Activated CD4-positive, alpha-beta T cell treated with anti-CD3 and anti-CD28 coated beads for 24 hours (primary cell): ENCODE results near the gene HDAC7.
"Not testable (repeated sequence)": the region's sequence is repeated elsewhere in the genome, so short reads cannot be mapped to it uniquely, and the experiment has no call there.

Source experiments
- DNase-seq, 2 donors: peaks; one replicate each; pipeline ENCODE4 v3.0.0-alpha.2; 2020; ENCODE audit warnings: low read depth in 2 of 2

Gene HDAC7

DNA sequence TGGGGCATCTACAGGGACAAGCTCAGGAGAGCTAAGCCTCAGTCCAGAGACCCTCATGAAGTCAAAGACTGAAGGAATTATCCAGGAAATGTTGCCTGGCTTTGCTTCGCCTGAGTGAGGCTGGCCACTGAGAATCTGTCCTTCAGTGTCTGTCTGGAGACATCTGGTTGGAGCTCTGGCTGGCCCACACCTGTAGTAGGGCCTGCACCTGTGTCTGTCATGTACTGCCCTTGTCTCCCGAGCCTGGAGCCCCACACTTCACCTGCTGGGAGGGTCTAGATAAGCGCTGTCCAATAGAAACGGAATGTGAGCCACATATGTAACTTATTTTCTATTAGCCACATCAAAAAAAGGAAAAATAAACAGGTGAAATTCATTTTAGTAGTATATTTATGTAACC lies 9.9 kb upstream of the HDAC7 start:
- no peak for DNase-seq

DNA sequence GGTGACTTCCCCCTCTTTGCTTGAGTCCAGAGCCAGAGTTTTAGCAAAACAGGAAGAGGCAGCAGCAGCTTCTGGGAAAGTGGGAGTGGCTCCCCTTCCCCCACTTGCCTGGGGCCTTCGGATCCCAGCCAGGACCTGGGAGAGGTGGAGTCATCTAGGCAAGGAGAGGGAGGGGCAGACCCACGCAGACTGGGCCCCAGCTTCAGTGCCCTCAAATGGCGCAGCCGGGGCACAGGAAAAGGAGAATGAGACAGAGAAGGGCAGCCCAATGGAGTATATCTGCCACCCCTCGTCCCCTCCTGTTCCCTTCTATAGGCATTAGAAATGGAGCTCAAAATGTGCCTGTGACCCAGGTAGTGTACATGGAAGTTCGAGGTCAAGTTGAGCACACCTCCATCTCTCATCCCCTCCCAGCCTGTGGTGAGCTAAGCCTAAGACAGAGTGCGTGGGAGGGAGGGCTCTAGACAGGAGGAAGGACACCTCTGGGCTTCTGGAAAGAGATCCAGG lies 9.3 kb upstream of the HDAC7 start:
- DNase-seq, result no peak

DNA sequence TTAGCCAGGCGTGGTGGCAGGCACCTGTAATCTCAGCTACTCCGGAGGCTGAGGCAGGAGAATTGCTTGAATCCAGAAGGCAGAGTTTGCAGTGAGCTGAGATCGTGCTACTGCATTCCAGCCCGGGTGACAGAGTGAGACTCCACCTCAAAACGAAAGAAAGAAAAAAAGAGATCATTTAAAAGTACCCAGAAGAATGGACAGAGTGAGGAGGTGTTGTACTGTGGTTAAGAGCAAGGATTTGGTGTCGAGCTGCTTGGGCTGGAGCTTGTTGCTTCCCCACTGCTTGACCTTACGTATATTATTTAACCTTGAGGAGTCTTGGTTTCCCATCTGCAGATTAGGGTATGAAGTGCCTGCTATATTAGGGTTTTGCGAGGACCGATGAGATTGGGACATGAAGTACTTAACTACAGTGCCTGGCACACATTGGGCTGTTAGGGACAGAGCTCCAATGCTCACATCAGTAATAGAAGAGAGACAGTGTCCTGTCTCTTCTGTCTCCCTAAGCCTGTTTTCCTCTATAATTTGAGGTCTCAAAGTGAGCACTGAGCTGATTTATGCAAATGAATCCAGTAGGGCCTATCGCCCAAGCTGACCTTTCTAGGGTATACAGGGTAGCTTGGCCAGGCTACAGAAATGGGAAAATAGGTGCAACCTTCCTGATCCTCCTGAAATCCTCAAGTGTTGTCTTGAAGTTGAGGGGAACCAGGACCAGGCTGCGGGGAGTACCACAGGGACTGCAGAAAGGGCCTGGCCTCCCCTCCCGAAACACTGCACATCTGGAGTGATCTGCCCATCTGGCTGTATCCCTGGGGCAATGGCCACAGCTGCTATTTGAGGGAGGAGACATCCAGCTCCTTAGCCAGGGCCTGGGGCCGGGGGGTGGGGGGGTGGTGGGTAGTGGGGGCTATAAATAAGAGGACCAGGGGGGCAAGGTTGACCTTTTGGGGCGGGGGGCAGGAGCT lies 8.6 kb upstream of the HDAC7 start:
- DNase-seq, result no peak

DNA sequence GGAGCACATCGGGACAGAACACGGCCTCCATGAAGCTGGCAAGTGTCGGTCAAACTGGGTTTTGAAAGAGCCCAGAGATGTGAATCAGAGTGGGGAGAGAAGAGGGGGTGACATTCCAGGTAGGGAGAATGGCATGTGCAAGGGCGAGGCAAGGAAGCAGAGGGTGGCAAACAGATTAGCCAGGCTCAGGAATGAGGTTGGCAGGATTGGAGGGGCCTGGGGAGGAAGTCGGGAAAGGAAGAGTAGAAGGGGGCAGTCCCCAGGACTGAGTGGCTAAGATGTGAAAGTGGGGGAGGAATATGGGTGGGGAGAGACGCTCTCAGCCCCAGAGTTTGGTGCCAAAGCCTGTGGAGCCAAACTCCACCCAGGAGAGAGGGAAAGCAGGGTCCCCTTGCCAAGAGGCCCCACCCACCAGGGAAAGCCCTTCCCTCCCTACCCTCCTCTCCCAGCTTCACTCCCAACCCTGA lies 5.5 kb upstream of the HDAC7 start:
- no peak for DNase-seq

DNA sequence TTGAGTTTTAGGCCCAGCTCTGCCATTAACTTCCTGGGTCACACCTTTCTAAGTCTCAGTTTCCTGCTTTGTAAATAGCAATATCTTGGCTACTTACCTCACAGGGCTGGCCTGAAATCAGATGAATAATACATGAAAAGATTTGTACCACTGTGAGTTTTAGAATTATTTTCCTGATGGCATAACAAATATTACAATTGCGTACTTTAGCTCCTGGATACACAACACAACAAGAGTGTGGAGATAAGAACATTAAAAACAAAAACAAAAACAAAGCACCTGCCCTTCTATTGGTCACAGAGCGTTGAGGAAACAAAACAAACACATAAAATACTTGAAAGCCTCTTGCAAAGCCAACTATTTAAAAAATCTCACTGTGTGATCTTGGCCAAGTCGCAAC lies 4.9 kb upstream of the HDAC7 start:
- DNase-seq, result no peak

DNA sequence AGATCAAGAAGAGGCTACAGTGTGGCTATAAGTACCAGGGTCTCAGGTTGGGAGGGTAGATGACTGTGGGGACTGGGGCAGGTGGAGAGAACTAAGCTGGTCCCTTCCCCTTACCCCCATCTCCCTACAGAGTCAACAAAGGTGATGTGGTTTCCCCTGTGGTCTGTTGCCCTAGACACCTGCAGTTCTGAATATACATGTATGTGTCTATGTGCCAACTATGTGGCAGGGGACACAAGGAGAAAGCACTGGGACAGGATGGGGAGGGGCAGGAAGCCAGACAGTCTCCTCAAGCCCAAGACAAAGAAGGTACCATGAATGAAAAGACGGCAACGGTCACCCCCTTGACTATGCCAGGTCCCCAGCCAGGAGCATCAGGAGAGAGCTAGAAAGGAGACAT lies 4.5 kb upstream of the HDAC7 start:
- no peak for DNase-seq

DNA sequence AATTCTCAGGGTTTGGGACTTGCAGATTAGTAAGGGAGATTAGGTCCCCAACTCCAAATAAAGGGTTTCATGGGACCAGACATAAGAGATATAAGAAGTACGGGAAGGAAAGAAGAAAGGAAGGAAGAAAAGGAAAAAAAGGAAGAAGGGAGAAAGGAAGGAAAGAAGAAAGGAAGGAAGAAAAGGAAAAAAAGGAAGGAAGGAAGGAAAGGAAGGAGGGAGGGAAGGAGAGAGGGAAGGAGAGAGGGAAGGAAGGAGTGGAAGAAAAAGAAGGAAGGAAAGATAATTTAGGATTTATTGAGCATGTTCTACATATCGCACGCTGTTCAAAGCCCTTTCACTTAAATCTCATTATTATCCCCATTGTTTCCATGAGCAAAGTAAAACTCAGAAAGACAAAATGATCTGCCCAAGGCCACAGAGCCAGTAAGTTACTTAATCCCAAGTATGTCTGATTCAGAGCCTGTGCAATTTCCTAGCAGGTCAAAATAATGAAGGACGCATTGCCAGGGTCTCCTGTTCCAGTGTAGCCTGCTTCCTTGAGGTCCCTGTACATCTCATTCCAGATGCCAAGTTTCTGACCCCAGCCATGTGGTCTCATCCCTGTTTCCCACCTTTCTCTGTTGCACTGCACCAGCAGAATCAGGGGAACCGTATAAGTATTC lies 3.9 kb upstream of the HDAC7 start:
- no peak for DNase-seq

DNA sequence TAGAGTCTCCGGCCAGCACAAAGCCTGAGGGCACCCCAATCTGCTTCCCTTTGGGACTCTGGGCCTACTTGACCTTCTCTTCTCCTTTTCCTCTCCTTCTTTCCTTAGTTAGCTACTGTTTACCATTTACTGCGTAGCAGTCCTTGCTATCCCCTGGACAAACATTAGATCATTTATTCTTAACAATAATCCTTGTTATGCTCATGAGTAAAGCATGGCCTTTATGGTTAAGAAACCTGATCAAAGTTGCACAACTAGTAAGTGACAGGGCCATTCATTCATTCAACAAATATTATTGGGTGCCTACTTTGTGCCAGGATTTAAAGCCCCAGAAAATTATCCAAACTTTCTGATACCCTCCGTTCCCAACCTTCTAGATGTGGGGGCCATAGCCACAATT lies 3.2 kb upstream of the HDAC7 start:
- no peak for DNase-seq

DNA sequence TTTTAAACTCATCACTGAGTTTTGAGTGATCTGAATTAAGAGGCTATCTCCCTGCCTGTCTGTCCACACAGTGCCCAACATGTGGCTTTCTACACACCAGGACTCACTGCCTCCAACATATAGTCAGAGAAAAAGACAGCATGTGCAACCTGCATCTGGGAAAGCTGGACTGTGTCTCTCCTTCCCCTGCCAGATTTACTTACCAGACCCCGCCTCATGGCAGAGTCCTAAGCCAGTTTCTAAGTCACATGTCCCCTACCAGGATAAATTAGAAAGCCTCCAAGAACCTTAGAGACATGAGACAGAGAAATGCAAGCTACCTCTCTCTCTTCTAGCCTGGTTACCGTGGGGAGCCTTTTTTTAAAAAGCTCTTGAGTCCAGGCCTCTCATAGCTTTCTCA lies 2.7 kb upstream of the HDAC7 start:
- DNase-seq, result no peak

DNA sequence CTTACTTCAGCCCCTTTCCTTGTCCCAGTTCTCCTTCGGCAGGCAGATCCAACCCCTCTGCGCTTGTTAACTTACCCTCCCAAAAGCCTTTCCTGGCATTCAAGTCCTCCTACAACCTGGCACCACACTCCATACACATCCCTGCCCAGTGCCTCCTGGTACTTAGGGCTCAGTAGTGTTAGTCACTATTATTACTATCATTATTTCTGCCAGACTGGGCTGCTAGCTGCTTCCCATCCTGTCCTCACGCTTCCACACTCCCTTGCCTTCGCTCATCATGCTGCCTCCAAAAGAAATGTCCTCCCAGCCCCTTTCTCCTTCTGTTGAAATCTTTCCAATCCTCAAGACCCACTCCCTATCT lies 1.6 kb upstream of the HDAC7 start:
- no peak for DNase-seq

DNA sequence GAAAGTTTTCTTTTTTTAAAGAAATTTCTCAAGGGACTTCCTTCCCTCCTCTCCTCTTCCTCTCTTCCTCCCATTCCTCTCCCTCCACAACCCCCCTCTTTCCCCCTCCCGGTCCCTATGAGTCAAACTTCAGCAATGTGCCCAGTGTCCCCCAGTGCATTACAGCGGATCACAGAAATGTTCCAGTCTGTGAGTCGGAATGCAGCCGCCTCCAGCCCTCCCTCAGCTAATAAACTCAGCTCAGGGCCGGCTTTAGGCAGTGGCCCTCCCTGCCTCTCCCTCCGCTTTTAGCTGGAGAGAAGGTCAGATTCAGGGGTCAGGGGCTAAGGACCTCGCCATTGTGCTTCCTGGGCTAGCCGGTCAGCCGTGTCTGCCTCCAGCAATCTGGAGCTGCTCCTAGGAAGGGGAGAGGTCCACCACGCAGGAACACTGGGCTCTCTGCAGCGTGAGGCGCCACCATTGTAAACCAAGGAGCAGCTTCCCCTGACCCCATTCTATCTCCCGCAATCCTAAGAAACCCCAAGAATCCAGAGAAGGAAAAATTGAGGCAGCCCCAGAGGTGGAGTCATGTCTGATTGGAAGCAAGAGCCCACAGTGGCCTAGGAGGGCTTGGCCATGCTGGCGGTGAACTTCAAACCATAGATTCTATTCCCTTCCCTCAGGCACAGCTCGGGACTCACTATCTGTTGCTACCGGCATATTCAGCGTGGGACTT lies 1.1 kb upstream of the HDAC7 start:
- DNase-seq, result no peak

DNA sequence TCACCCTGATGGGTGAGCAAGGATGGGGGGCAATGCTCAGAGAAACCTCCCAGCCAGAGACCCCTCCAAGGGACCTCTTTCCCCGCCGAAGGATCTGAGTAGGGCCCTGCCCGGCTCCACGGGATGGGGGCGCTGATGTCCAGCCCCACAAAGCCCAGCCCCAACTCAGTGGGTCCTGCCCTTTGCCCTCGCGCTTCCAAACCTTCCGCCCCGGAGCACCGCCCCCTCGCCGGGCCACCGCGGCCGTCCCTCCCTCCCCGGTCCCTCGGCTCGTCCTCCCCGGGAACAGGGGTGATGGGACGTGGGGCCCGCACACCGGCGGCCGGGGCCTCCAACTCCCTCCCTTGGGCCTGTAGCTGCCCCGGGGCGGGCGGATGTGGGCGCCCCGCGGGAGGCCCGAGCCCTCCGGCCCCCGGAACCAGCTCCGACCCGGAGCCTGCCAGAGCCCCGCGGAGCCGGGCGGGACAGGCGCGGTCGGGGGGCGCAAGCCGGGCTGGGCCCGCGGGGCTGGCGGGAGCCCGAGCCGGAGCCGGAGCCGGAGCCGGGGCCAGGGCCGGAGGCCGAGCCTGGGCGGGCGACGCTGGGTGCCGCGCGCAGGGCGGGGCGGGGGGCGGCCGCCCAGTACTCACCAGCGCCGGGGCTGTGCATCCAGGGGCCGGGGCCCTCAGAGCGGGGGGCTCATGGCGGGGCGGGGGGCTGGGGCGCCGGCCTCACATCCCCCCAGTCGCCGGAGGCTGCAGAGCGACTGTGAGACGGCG lies 386 bp downstream of the HDAC7 start:
- peak in 1 of 2 donors; percentile 45 for DNase-seq

DNA sequence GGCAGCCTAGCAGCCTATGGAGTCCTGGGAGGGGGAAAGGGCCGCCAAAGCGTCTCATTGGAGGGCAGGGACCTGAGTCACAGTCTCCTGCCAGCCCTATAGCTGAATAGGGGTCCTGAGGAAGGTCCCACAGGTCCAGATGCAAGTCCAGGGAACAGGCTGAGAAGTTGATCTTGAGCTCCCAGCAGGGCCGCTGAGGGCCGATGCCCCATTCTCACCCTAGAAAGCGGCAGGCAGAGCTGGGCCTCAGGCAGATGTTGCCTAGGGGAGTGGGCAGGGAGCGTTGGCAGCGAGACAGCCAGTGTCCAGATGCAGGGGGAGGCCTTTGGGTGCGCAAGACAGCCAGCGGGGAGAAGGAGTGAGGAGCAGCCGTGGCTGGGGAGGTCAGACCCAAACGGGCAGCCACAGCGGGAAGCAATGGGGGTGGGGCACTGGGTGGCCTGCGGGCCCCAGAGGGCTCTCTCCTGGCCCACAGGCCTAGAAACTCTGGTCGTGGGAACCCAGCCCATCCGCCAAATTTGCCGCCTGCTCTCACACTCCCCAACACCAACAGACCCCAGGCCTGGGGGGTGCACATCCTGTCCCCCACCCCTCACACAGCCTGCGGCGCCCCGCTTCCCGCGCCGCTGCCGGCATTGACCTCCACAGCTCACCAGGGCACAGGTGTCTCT lies 1.1 kb downstream of the HDAC7 start:
- DNase-seq, result no peak

DNA sequence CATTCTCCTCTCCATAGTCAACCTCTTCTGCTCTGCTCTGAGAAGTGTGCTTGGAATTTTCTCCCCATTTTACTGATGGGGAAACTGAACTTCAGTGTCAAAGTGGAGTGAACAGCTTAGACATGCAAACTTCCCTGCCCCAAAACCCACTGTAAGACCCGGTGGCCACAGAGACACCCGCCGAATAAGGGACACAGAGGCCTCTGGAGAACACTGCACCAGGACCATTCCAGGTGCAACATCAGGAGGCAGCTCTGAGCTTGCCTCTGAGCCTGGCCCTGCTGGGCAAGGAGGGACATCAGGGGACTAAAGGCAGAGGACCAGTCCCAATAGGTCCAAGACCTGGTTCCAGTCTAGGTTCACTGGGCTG lies 1.7 kb downstream of the HDAC7 start:
- DNase-seq, result no peak

DNA sequence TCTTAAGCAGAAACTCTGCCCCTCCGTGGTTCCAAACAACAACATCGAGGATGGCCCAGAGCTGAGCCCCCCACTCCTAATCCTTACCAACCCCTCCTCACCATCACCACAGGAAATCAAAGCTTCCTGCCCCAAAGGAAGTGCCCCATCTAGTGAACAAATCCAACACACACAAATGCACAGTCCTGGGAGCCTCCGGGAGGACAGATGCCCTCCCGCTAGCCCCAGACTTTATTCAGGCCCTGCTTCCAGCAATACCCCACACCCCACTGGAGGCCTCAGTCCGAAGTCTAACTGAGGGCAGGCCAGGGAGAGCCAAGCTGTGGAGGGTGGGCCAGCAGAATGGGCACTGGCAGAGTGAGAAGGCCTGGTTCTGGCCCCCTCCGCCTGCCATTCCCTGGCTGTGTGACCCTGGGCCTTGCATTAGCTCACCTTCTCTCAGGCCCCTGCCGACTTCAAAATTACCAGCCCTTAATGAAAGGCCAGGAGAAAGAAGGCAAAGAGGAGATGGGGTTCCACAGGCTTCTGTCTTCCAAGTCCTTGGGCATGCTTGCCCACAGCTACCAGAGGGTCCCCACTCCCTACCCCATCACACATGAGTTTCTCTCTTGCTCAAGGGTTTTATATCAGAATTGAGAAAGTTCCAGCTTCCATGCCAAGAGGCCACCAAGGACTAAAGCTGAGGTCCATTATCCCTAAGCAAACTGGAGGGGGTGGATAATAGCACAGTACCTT lies 2.3 kb downstream of the HDAC7 start:
- DNase-seq, result no peak

DNA sequence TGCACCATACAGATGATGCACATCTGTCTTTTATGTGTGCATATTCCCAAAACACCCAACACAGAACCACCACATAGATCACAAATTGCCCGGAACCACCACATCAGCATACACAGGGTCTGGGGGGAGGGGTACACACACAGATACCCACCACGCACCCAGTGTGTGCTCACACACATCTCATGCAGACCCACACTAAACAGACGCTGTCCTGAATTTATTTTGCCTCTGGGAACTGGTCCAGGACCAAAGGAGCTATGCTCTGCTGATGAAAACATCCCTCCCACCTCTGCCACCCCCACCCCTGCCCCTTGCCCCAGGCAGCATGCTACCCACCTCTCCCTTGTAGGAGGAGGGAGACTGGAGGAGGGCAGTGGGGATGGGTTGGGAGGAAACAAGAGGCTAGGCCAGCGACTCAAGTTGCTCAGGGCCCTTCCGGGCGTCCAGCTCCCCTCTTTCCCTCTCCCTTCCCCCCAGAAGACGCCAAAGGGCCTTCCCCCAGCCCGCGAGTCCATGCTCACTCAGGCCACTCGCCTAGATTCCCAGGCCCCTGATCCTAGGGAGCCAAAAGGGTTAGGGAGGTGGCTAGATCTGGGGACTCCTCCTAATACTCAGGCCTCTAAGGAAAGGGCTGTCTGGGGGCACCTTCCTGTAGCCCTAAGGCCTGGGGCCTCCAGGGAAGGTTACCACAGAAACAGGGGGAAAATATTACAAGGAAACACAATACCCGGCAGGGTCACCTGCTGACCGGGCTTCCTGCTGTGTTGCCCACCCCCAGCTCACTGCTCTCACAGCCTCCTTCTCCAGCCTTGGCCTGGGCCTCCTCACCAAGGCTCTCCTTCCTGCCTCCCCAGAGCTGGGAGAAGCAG lies 3.1 kb downstream of the HDAC7 start:
- no peak for DNase-seq

DNA sequence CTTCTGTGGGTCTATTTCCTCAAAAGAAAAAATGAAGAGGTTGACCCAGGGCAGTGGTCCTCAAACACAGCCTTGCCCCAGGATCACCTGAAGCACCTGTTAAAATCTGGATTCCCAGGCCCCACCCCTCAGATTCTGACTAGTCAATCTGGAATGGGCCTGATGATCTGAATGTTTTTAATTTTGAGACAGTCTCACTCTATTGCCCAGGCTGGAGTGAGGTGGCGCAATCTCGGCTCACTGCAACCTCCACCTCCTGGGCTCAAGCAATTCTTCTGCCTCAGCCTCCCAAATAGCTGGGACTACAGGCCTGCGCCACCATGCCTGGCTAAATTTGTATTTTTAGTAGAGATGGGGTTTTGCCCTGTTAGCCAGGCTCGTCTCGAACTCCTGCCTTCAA lies 4.3 kb downstream of the HDAC7 start:
- DNase-seq, result not testable (repeated sequence)

DNA sequence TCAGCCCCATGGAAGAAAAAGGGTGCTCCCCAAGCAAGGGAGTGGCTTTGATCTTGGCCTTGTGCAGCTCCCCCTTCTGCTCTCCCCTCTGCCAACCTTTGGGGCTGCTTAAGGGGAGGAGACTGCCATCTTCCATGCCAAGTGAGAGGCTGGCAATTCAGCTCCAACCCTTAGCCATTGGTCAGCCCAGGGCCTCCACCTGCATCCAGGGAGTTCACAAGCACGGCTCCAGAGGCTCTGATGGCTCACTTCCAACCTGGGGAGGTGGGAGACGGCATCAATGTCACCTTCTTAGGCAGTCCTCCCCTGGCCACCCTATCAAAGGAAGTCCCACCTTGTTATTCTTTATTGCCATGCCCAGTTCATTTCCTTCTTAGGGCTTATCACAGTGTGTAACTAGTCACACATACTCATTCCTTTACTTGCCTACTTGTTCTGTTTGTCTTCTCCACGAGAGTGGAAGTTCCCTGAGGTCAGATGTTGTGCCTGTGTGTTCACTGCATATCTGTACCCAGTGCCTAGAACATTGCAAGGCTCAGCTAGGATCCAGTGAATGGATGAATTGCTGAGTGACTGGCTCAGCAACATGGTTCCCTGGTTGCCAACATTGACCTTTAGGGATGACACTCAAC lies 5.0 kb downstream of the HDAC7 start:
- DNase-seq, result no peak
